PC-9 (cell line): ENCODE data around the gene CLDN20.

Source experiments
- EZH2 ChIP-seq: fragments of 200-600 bp; sonication (generic); IDR thresholded peaks from 2 replicates; pipeline ENCODE4 v1.8.0; 2017; ENCODE audit warnings: antibody characterized with exemption, low read depth
- TF ChIP-seq, protein P1 (sequence below): fragments of 200-600 bp; sonication (generic); conservative IDR thresholded peaks from 2 replicates; pipeline ENCODE4 v1.6.1; 2017; ENCODE audit warnings: mixed run types, antibody characterized with exemption, mild to moderate bottlenecking, moderate library complexity

GRCh38 chr6:155313602-155314091 is 49.8 kb downstream of the CLDN20 start:
- TF ChIP-seq, protein P1, sequence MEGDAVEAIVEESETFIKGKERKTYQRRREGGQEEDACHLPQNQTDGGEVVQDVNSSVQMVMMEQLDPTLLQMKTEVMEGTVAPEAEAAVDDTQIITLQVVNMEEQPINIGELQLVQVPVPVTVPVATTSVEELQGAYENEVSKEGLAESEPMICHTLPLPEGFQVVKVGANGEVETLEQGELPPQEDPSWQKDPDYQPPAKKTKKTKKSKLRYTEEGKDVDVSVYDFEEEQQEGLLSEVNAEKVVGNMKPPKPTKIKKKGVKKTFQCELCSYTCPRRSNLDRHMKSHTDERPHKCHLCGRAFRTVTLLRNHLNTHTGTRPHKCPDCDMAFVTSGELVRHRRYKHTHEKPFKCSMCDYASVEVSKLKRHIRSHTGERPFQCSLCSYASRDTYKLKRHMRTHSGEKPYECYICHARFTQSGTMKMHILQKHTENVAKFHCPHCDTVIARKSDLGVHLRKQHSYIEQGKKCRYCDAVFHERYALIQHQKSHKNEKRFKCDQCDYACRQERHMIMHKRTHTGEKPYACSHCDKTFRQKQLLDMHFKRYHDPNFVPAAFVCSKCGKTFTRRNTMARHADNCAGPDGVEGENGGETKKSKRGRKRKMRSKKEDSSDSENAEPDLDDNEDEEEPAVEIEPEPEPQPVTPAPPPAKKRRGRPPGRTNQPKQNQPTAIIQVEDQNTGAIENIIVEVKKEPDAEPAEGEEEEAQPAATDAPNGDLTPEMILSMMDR = no peak
- TF ChIP-seq EZH2 = no peak
